NB4 (cell line): ENCODE data around the gene HVCN1.
A peak's percentile ranks its signal among the peaks of the same experiment; 100 is the strongest.

Experiments
- DNase-seq: peaks from one replicate; pipeline ENCODE4 v3.0.0; 2010; ENCODE audit warnings: low read depth
- H3K4me3 ChIP-seq: one replicate; pipeline ENCODE4 v1.5.1; 2011; ENCODE audit warnings: mild to moderate bottlenecking, low read depth, low read length, moderate library complexity
- MYC ChIP-seq: IDR thresholded peaks from 2 replicates; pipeline ENCODE4 v1.6.1; 2011; ENCODE audit warnings: low read depth, low read length
- POLR2A ChIP-seq: IDR thresholded peaks from 2 replicates; pipeline ENCODE4 v1.6.1; 2011; ENCODE audit warnings: mild to moderate bottlenecking; ENCODE audit not compliant: insufficient read length; ENCODE audit errors: extremely low read depth
- TF ChIP-seq, protein P1 (sequence below): IDR thresholded peaks from one replicate; pipeline ENCODE4 v1.5.1; 2012; ENCODE audit warnings: low read depth, low read length
- TF ChIP-seq, protein P2 (sequence below): IDR thresholded peaks from 2 replicates; pipeline ENCODE4 v1.6.1; 2011; ENCODE audit warnings: low read depth, low read length

HVCN1 gene

DNA sequence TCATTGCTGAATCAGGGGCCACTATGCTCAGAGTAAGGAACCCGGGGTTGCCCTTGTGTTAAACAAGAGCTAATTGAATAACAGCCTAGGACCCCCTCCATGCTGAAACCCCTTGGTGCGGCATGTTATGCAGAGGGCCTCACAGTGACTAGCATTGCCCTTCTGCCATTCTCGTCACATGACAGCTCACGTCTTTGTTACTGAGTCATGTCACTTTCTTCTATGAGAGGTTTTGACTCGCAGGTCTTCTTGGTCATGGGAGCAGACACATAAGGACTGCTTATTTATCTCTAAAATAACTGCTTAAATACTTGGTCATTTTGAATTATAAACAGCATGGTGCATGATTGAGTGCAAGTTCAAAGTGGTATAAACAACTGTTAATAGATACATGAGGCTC, 50.1 kb downstream of the HVCN1 start:
- TF ChIP-seq, protein P1, sequence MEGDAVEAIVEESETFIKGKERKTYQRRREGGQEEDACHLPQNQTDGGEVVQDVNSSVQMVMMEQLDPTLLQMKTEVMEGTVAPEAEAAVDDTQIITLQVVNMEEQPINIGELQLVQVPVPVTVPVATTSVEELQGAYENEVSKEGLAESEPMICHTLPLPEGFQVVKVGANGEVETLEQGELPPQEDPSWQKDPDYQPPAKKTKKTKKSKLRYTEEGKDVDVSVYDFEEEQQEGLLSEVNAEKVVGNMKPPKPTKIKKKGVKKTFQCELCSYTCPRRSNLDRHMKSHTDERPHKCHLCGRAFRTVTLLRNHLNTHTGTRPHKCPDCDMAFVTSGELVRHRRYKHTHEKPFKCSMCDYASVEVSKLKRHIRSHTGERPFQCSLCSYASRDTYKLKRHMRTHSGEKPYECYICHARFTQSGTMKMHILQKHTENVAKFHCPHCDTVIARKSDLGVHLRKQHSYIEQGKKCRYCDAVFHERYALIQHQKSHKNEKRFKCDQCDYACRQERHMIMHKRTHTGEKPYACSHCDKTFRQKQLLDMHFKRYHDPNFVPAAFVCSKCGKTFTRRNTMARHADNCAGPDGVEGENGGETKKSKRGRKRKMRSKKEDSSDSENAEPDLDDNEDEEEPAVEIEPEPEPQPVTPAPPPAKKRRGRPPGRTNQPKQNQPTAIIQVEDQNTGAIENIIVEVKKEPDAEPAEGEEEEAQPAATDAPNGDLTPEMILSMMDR, result no peak
- peak; percentile 35 for DNase-seq
- no peak overlapping the region for H3K4me3 ChIP-seq

DNA sequence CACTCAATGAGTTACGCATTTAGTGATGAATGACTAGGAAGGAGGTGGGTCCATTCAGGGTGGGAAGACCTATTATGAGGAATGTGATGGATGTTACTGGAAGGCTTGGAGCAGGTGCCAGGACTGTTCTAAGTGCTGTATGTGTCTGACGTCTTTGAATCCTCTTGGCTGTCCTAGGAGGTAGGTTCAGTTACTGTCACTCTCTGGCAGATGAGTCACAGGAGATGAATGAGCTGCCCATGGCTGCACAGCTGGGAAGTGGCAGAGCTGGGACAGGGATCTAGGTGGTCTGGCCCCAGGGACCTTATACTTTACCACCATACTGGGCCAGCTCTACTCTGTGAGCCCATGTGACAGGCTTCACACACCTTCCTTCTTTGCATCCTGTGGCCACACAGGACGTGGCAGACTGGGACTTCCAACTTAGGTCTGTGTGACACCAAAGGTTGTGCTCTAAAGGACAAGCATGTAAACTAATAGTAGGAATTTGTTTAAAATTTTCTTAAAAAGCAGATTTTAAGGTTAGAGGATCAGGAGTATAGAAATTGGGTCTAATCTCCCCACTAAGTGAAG, 51.0 kb downstream of the HVCN1 start:
- TF ChIP-seq, protein P1, result no peak
- TF ChIP-seq POLR2A, result no peak
- TF ChIP-seq, protein P2, sequence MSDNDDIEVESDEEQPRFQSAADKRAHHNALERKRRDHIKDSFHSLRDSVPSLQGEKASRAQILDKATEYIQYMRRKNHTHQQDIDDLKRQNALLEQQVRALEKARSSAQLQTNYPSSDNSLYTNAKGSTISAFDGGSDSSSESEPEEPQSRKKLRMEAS, result no peak
- no peak for TF ChIP-seq MYC
- peak; percentile 62 for DNase-seq
- H3K4me3 ChIP-seq, result no peak overlapping the region

DNA sequence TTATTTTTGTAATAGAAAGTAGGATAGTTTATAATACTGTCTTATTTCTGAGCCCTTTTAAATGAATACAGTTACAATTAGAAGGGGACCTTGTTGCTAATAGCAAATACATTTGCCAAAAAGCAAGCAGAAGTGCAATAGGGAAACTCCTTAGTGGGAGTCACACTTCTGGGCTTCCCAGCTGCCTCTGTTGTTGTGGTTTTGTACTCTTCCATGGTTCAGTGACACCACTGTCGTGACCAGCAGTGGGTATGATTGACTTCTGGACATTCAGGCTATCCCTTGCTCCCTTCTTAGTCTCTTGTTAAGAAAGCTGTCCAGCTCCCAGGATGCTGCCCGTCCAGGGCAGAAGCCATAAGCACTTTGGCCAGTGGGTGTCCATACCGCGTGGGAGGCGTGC, 52.4 kb downstream of the HVCN1 start:
- TF ChIP-seq, protein P1, result no peak
- TF ChIP-seq MYC (no peak), POLR2A (no peak)
- TF ChIP-seq, protein P2, result no peak
- DNase-seq, result peak; percentile 80
- no peak overlapping the region for H3K4me3 ChIP-seq

DNA sequence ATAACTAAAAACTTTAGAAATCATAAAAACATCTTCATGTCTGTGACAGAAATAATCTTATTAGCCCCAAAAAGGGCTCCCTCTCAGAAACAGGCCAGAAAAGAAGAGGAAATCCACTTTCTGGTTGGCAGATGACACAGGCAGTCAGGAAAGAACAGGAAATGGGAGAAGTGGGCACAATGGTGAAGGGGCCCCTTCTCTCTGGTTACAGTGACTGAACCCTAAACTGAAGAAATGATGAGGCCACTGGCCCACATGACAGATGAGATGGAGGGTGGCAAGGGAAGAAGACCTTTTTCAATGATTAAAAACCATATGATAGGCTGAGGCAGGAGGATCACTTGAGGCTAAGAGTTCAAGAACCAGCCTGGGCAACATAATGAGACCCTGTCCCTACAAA, 53.9 kb downstream of the HVCN1 start:
- DNase-seq, result no peak
- TF ChIP-seq POLR2A, result no peak
- TF ChIP-seq, protein P1, result no peak
- TF ChIP-seq, protein P2, result no peak
- no peak for TF ChIP-seq MYC

DNA sequence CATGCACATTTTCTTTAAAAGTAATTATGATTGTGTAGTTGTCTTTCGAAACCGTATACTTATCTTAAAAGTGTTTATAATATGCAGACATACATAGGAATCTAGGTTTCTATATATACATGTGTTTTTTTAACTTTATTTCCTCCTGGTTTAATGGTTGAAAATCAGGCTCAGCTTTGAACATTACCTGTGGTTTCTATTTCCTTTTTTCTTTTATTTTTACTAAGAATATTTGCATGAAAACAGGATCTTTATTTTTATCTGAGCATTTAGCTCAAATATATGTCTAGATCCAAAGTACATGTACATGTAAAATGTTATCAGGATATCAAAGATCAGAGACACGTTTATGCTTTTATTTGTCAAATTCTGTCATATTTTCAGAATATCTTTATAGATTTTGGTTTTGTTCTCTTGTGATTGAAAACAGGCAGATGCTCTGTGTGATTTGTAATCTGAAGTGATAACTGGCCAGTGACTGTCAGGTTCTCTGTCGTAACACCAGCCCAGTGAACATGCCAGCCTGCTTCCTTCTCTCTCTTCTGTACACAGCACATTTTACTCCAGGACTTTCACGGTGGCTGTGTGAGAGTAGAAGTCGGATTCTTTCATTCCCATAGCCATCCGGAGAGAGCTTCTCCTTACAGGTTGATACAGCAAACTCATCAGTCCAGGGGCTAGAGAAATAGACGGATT, 61.3 kb downstream of the HVCN1 start:
- no peak for TF ChIP-seq MYC
- TF ChIP-seq, protein P1, result no peak
- TF ChIP-seq, protein P2, result no peak
- TF ChIP-seq POLR2A, result no peak
- H3K4me3 ChIP-seq, result no peak overlapping the region
- DNase-seq, result no peak

More for the DNA sequence above, 53.9 kb downstream of the HVCN1 start:
- no peak overlapping the region for H3K4me3 ChIP-seq

DNA sequence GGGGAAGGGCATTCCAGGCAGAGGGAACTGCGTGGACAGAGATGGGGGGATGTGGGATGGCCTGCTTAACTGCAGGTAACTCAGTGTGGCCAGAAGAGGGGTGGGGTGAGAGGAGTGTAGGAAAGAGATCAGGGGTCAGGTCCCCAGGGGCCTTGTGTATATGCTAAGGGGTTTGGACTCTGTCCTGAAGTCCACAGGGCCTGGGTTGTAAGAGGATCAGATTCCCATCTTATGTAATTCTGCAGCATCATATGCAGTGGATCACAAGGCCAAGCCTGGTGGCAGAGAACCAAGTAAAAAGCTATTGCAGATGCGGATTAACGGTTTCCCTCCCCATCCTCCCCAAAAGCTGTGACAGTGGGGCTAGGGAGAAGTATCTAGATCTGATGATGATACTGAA, 66.3 kb downstream of the HVCN1 start:
- H3K4me3 ChIP-seq, result no peak overlapping the region
- no peak for DNase-seq
- TF ChIP-seq, protein P1, result no peak
- TF ChIP-seq POLR2A, result no peak
- no peak for TF ChIP-seq MYC
- TF ChIP-seq, protein P2, result no peak
